GM12878 (cell line): ENCODE results near the gene GPC6. TPM values are rescaled to one million over a fixed set of nuclear protein-coding genes. Genes with fewer than 3 reads are reported as not detected.

Source experiments
- ATAC-seq: fragments of 200-7000 bp; cut with Tn5 transposase; 3 replicates; pipeline ENCODE4 v1.9.1; 2020; ENCODE audit warnings: mild to moderate bottlenecking, moderate library complexity
- BruUV-seq: library from RNA; stranded (reverse); fragments of 400-500 nt; replicated peaks from 2 replicates; lab custom pipeline; 2021; lab: Mats Ljungman, UMichigan
- CTCF ChIA-PET: fragments of 300-600 bp; sonication (Branson Sonifier 250); formaldehyde crosslinking; extraction: SDS; loops from one replicate; lab custom pipeline; 2021; ENCODE audit warnings: inconsistent platforms; lab: Yijun Ruan, JAX
- POLR2A ChIA-PET: fragments of 350-600 bp; formaldehyde crosslinking; extraction: SDS; loops from one replicate; lab custom pipeline; 2021; ENCODE audit warnings: inconsistent platforms; lab: Charles Lee
- RAD21 ChIA-PET: fragments of 300-600 bp; sonication (Branson Sonifier 250); formaldehyde crosslinking; loops from one replicate; lab custom pipeline; 2023; ENCODE audit warnings: antibody characterized with exemption; ENCODE audit not compliant: unreplicated experiment; lab: Charles Lee
- SMC1A ChIA-PET: fragments of 300-600 bp; sonication (Branson Sonifier 250); formaldehyde crosslinking; loops from one replicate; lab custom pipeline; 2023; ENCODE audit not compliant: unreplicated experiment, uncharacterized antibody; lab: Charles Lee
- DNase-seq: peaks from one replicate; pipeline ENCODE4 v3.0.0-alpha.2; 2011; ENCODE audit warnings: low read depth, low spot score
- FAIRE-seq: peaks from 3 replicates; lab custom pipeline; 2011; peaks lifted over from hg19 to GRCh38; lab: Jason Lieb, UNC
- H2AFZ ChIP-seq: 2 replicates; pipeline ENCODE4 v1.6.0; 2011; ENCODE audit warnings: low read depth, low read length, control low read depth; ENCODE audit not compliant: control insufficient read depth
- H3K27ac ChIP-seq: 2 replicates; pipeline ENCODE4 v1.5.1; 2011; ENCODE audit warnings: control low read depth; ENCODE audit not compliant: control insufficient read depth, insufficient read depth
- H3K27me3 ChIP-seq, 2 experiments: replicated peaks in 1 of 2; 2 replicates each; pipeline versions ENCODE4 v1.6.0 to v1.6.1; 2011; ENCODE audit warnings: low read length in 1 of 2; ENCODE audit not compliant: control insufficient read depth in 2 of 2, insufficient read depth in 2 of 2
- H3K36me3 ChIP-seq, 2 experiments: 2 replicates each; pipeline ENCODE4 v1.5.1; 2011; ENCODE audit warnings: low read length in 1 of 2; ENCODE audit not compliant: control insufficient read depth in 2 of 2, insufficient read depth in 2 of 2
- H3K4me1 ChIP-seq: 2 replicates; pipeline ENCODE4 v1.6.1; 2011; ENCODE audit warnings: mild to moderate bottlenecking, low read length, moderate library complexity, mixed read lengths; ENCODE audit not compliant: control insufficient read depth, insufficient read depth
- H3K4me2 ChIP-seq: 2 replicates; pipeline ENCODE4 v1.6.0; 2011; ENCODE audit warnings: control low read depth; ENCODE audit not compliant: control insufficient read depth, insufficient read depth
- H3K4me3 ChIP-seq: fragments of 200-600 bp; sonication (generic); 2 replicates; pipeline ENCODE4 v1.5.1; 2016
- H3K79me2 ChIP-seq: 2 replicates; pipeline ENCODE4 v1.6.0; 2011; ENCODE audit warnings: low read length; ENCODE audit not compliant: control insufficient read depth, insufficient read depth
- H3K9ac ChIP-seq: 2 replicates; pipeline ENCODE4 v1.8.0; 2011; ENCODE audit warnings: low read length, control low read depth, mixed read lengths; ENCODE audit not compliant: control insufficient read depth, insufficient read depth
- H3K9me3 ChIP-seq: replicated peaks from 3 replicates; pipeline ENCODE4 v1.5.1; 2011; ENCODE audit warnings: mild to moderate bottlenecking, low read length; ENCODE audit not compliant: control insufficient read depth, insufficient read depth
- H4K20me1 ChIP-seq: 2 replicates; pipeline ENCODE4 v1.6.0; 2011; ENCODE audit not compliant: control insufficient read depth, insufficient read depth
- BCLAF1 ChIP-seq: fragments of 450-650 bp; IDR thresholded peaks from 2 replicates; pipeline ENCODE4 v1.6.1; 2017; ENCODE audit warnings: antibody characterized with exemption, mild to moderate bottlenecking, moderate library complexity
- PML ChIP-seq: IDR thresholded peaks from 2 replicates; pipeline ENCODE4 v1.6.1; 2012; ENCODE audit warnings: low read length, inconsistent platforms
- SMC3 ChIP-seq: IDR thresholded peaks from 2 replicates; pipeline ENCODE4 v1.6.1; 2011; ENCODE audit warnings: low read length, improper control_type of control experiment, borderline replicate concordance
- STAT1 ChIP-seq: fragments of 450-650 bp; conservative IDR thresholded peaks from 2 replicates; pipeline ENCODE4 v1.6.1; 2014; ENCODE audit warnings: antibody characterized with exemption, mild to moderate bottlenecking
- STAT3 ChIP-seq: IDR thresholded peaks from 2 replicates; pipeline ENCODE4 v1.6.1; 2011; ENCODE audit warnings: low read depth, low read length, improper control_type of control experiment
- USF1 ChIP-seq: IDR thresholded peaks from 2 replicates; pipeline ENCODE4 v1.6.1; 2011; ENCODE audit warnings: borderline replicate concordance, low read depth, mild to moderate bottlenecking, moderate library complexity, mixed read lengths, low read length; ENCODE audit not compliant: insufficient read depth; ENCODE audit errors: extremely low read length
- ZNF687 ChIP-seq: fragments of 450-650 bp; IDR thresholded peaks from 2 replicates; pipeline ENCODE4 v1.6.1; 2017; ENCODE audit warnings: mild to moderate bottlenecking, moderate library complexity
- in situ Hi-C: fragments of 300-500 bp; cut with MboI; formaldehyde crosslinking; loops from 9 replicates; pipeline ENCODE4 v1.14.3; 2018; ENCODE audit warnings: mixed read lengths
- intact Hi-C: fragments of 100-400 bp; cut with micrococcal nuclease; formaldehyde crosslinking; loops from one replicate; pipeline ENCODE4 v1.14.2; 2022; ENCODE audit not compliant: unreplicated experiment
- polyA plus RNA-seq, 11 experiments: library from polyadenylated mRNA; depleted of rRNA in 4 of 11; unstranded in 6 of 11; stranded (reverse) in 5 of 11; fragments of >200 nt; fragmentation: Nextera tagmentation in 4 of 11; fragmentation: Illumina TruSeq in 1 of 11; extraction: Ambion mirVana in 4 of 11; extraction: Trizol in 1 of 11; gene quantifications; 1 replicate in 1 of 11; 2 replicates in 10 of 11; pipeline versions ENCODE4 v1.2.1 to v1.2.3, GENCODE V29; 2011 to 2016; ENCODE audit warnings: inconsistent platforms in 2 of 11, missing spikeins in 2 of 11, low read depth in 1 of 11
- total RNA-seq, 4 experiments: library from RNA; depleted of rRNA in 3 of 4; stranded (reverse); fragments of >200 nt in 3 of 4; fragmentation: Illumina TruSeq in 1 of 4; extraction: Trizol in 1 of 4; gene quantifications; 2 replicates each; pipeline versions ENCODE4 v1.2.1 to v1.2.3, GENCODE V29; 2013 to 2021

Gene GPC6
- total and polyA plus RNA-seq, 10 of the 15 experiments (the other 5 are each of a cell fraction or from before 2014, with no cell fraction given): 0.03 to 0.04 (median 0.03) TPM; not detected in 7

DNA sequence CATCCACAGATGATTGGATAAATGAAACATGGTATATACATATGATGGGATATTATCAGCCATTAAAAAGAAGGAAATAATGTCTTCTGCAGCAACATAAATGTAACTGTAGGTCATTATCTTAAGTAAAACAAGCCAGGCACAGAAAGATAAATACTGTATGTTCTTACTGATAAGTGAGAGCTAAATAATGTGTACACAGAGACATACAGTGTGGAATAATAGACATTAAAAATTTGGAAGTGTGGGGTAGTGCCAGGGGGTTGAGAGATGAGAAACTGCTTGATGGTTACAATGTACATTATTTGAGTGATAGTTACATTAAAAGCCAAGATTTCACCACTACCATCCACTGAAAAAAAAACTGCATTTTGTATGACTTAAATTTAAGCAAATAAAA lies 26.0 kb upstream of the GPC6 start:
- in situ Hi-C loops: no loop called here
- H3K4me3 ChIP-seq: no peak overlapping the region
- H3K9ac ChIP-seq: no peak overlapping the region
- no peak overlapping the region for H2AFZ ChIP-seq
- ATAC-seq (no peak), FAIRE-seq (no peak), DNase-seq (no peak)
- H3K4me1 ChIP-seq: no peaks in the 10 kb centered on the region
- no peak overlapping the region for H3K27ac ChIP-seq
- ChIA-PET SMC1A (no interaction called here), POLR2A (no interaction called here), RAD21 (no interaction called here), CTCF (no interaction called here)
- H3K9me3 ChIP-seq: no peaks in the 10 kb centered on the region
- H3K27me3 ChIP-seq: no peaks in the 10 kb centered on the region
- H4K20me1 ChIP-seq: no peaks in the 10 kb centered on the region
- TF ChIP-seq STAT1 (no peak), SMC3 (no peak), BCLAF1 (no peak), ZNF687 (no peak), STAT3 (no peak), USF1 (no peak), PML (no peak)
- no TSS peak for BruUV-seq
- H3K79me2 ChIP-seq: no peaks in the 10 kb centered on the region
- intact Hi-C loops: no loop called here
- no peaks in the 10 kb centered on the region for H3K36me3 ChIP-seq
- H3K4me2 ChIP-seq: no peak overlapping the region
